HepG2 (cell line): ENCODE data around the gene PAQR3. TPM values are rescaled to one million over a fixed set of nuclear protein-coding genes. Genes with fewer than 3 reads are reported as not detected.

Source experiments
- ATAC-seq: fragments of 200-7000 bp; cut with Tn5 transposase; 3 replicates; pipeline ENCODE4 v1.9.1; 2020; ENCODE audit warnings: mild to moderate bottlenecking, moderate library complexity
- BruUV-seq: library from RNA; stranded (reverse); fragments of 400-500 nt; replicated peaks from 2 replicates; lab custom pipeline; 2021; lab: Mats Ljungman, UMichigan
- CTCF ChIA-PET: fragments of 300-600 bp; formaldehyde crosslinking; extraction: SDS; loops from one replicate; lab custom pipeline; 2021; ENCODE audit warnings: low total read pairs, inconsistent platforms, low intra/inter-chr PET ratio; lab: Yijun Ruan, JAX
- POLR2A ChIA-PET: fragments of 350-600 bp; sonication (Branson Sonifier 250); formaldehyde crosslinking; loops from one replicate; lab custom pipeline; 2020; ENCODE audit warnings: antibody characterized with exemption, inconsistent platforms; lab: Yijun Ruan, JAX
- DNase-seq: peaks from one replicate; pipeline ENCODE4 v3.0.0-alpha.2; 2015; ENCODE audit warnings: low spot score
- FAIRE-seq: peaks from 3 replicates; lab custom pipeline; 2011; peaks lifted over from hg19 to GRCh38; lab: Jason Lieb, UNC
- H2AFZ ChIP-seq: one replicate; pipeline ENCODE4 v1.6.1; 2011; ENCODE audit warnings: low read length, inconsistent platforms
- H3K27ac ChIP-seq: fragments of 300-600 bp; 3 replicates; pipeline ENCODE4 v1.8.0; 2011; ENCODE audit warnings: mixed run types, mild to moderate bottlenecking, mixed read lengths, low read length, inconsistent platforms; ENCODE audit not compliant: insufficient read depth; ENCODE audit errors: extremely low read length
- H3K27me3 ChIP-seq, 2 experiments: fragments of 200-600 bp in 1 of 2; 2 replicates in 1 of 2; 3 replicates in 1 of 2; pipeline versions ENCODE4 v1.6.0 to v1.8.0; 2011; ENCODE audit warnings: low read length in 2 of 2, mild to moderate bottlenecking in 2 of 2, moderate library complexity in 2 of 2, inconsistent platforms in 1 of 2; ENCODE audit not compliant: insufficient read depth in 2 of 2, control insufficient read depth in 1 of 2
- H3K36me3 ChIP-seq, 2 experiments: fragments of 200-600 bp in 1 of 2; replicated peaks in 1 of 2; 2 replicates in 1 of 2; 3 replicates in 1 of 2; pipeline versions ENCODE4 v1.5.1 to v1.8.0; 2011; ENCODE audit warnings: low read length in 2 of 2, inconsistent platforms in 1 of 2; ENCODE audit not compliant: insufficient read depth in 2 of 2, control insufficient read depth in 1 of 2
- H3K4me1 ChIP-seq: 2 replicates; pipeline ENCODE4 v1.5.1; 2012; ENCODE audit warnings: low read length, inconsistent platforms; ENCODE audit not compliant: insufficient read depth
- H3K4me2 ChIP-seq: 2 replicates; pipeline ENCODE4 v1.6.0; 2011; ENCODE audit warnings: low read depth, low read length, inconsistent platforms
- H3K4me3 ChIP-seq, 3 experiments: fragments of 200-600 bp in 1 of 3; sonication (generic), shearing (Covaris generic) in 1 of 3; replicated peaks in 1 of 3; 2 replicates each; pipeline ENCODE4 v1.5.1; 2011 to 2016; ENCODE audit warnings: low read length in 3 of 3, inconsistent platforms in 2 of 3, low read depth in 2 of 3, mild to moderate bottlenecking in 2 of 3, control low read depth in 1 of 3, mixed read lengths in 1 of 3; ENCODE audit not compliant: insufficient read depth in 1 of 3
- H3K79me2 ChIP-seq: one replicate; pipeline ENCODE4 v1.6.1; 2011; ENCODE audit warnings: low read length, inconsistent platforms; ENCODE audit not compliant: insufficient read depth
- H3K9ac ChIP-seq: 2 replicates; pipeline ENCODE4 v1.6.0; 2011; ENCODE audit warnings: mild to moderate bottlenecking, low read depth, low read length, inconsistent platforms; ENCODE audit not compliant: insufficient read depth
- H3K9me3 ChIP-seq: 2 replicates; pipeline ENCODE4 v1.5.1; 2012; ENCODE audit warnings: mild to moderate bottlenecking, low read length
- H4K20me1 ChIP-seq: 2 replicates; pipeline ENCODE4 v1.6.0; 2011; ENCODE audit warnings: inconsistent platforms, mild to moderate bottlenecking, low read length, moderate library complexity; ENCODE audit not compliant: insufficient read depth
- CBX2 ChIP-seq, 2 experiments: fragments of 200-600 bp in 1 of 2; sonication (generic); formaldehyde crosslinking in 1 of 2; IDR thresholded peaks; 2 replicates each; pipeline versions ENCODE4 v1.7.0 to v1.8.1; 2018 to 2022; ENCODE audit warnings: low read depth in 2 of 2, low read length in 1 of 2, mild to moderate bottlenecking in 1 of 2, missing genetic modification reagents in 1 of 2
- CREB1 ChIP-seq, 2 experiments: fragments of 450-650 bp in 1 of 2; IDR thresholded peaks; 2 replicates each; pipeline ENCODE4 v1.6.1; 2016 to 2017; ENCODE audit warnings: control low read depth in 1 of 2, mild to moderate bottlenecking in 1 of 2, missing compliant biosample characterization in 1 of 2, missing genetic modification characterization in 1 of 2
- FOSL2 ChIP-seq: sonication (generic); formaldehyde crosslinking; IDR thresholded peaks from 2 replicates; pipeline ENCODE4 v1.4.0; 2020; ENCODE audit warnings: missing genetic modification reagents
- NFKB2 ChIP-seq: sonication (generic); formaldehyde crosslinking; IDR thresholded peaks from 2 replicates; pipeline ENCODE4 v1.4.0; 2020; ENCODE audit warnings: missing genetic modification reagents, borderline replicate concordance
- POLR2A ChIP-seq, 2 experiments: IDR thresholded peaks; 2 replicates each; pipeline ENCODE4 v1.6.1; 2011; ENCODE audit warnings: low read depth in 2 of 2, low read length in 2 of 2, mild to moderate bottlenecking in 1 of 2, moderate library complexity in 1 of 2; ENCODE audit not compliant: insufficient read depth in 1 of 2
- RFXAP ChIP-seq: sonication (generic); formaldehyde crosslinking; IDR thresholded peaks from 2 replicates; pipeline ENCODE4 v1.4.0; 2020; ENCODE audit warnings: missing genetic modification reagents, borderline replicate concordance
- SATB2 ChIP-seq: sonication (generic); formaldehyde crosslinking; IDR thresholded peaks from 2 replicates; pipeline ENCODE4 v1.5.0; 2020; ENCODE audit warnings: missing genetic modification reagents
- ZNF362 ChIP-seq: sonication (generic); formaldehyde crosslinking; IDR thresholded peaks from 2 replicates; pipeline ENCODE4 v1.4.0; 2020; ENCODE audit warnings: missing genetic modification reagents, mild to moderate bottlenecking, borderline replicate concordance
- WGBS: methylation state at CpG from one replicate; pipeline ENCODE4 v1.1.6; 2017; ENCODE audit warnings: low lambda C conversion rate; 5-methylcytosine and 5-hydroxymethylcytosine counted together
- in situ Hi-C: cut with HindIII; loops from 2 replicates; pipeline ENCODE4 v1.10.0; 2017; ENCODE audit warnings: low pct_unique_long_range_greater_than_20kb; ENCODE audit not compliant: extremely low pct_ligation_motif_present
- intact Hi-C: fragments of 100-400 bp; cut with micrococcal nuclease; formaldehyde crosslinking; loops from one replicate; pipeline ENCODE4 v1.10.0; 2022; ENCODE audit not compliant: unreplicated experiment
- polyA plus RNA-seq, 8 experiments: library from polyadenylated mRNA; depleted of rRNA in 3 of 8; stranded (reverse) in 7 of 8; unstranded in 1 of 8; fragments of >200 nt; fragmentation: Illumina TruSeq in 4 of 8; extraction: Trizol in 4 of 8; gene quantifications; 2 replicates each; pipeline versions ENCODE4 v1.2.1 to v1.2.3, GENCODE V29; 2011 to 2016; ENCODE audit warnings: low read depth in 4 of 8, missing spikeins in 1 of 8, mixed read lengths in 1 of 8; ENCODE audit not compliant: insufficient read depth in 1 of 8
- total RNA-seq, 5 experiments: library from RNA; depleted of rRNA; stranded (reverse); fragments of >200 nt; fragmentation: Illumina TruSeq; extraction: Trizol; gene quantifications; 2 replicates each; pipeline ENCODE4 v1.2.3, GENCODE V29; 2016; ENCODE audit warnings: low read depth in 1 of 5

PAQR3 gene
- total and polyA plus RNA-seq, 2 of the 13 experiments (the other 11 are each of a cell fraction or from before 2014, with no cell fraction given), result 9.9 to 13.6 TPM

- in situ Hi-C loops, result no loop called here
- DNase-seq, result peak; percentile 9
- ChIA-PET CTCF (no interaction called here), POLR2A (no interaction called here)
- Histone ChIP-seq H3K27ac (no peak overlapping the region), H3K36me3 (no peaks in the 10 kb centered on the region), H3K9me3 (no peaks in the 10 kb centered on the region), H3K9ac (no peak overlapping the region; the same call in 1 of the 2 replicates), H4K20me1 (no peaks in the 10 kb centered on the region), H3K4me3 (no peak overlapping the region), H3K4me2 (peak overlapping the region; percentile 78; the same call in 1 of the 2 replicates), H3K79me2 (no peaks in the 10 kb centered on the region), H2AFZ (no peak overlapping the region), H3K4me1 (peaks cover 53% of the 10 kb centered on the region), H3K27me3 (peaks cover 0 to 14% of the 10 kb centered on the region in 2 experiments; a peak in 2 of 5 replicates)
- intact Hi-C loops, result no loop called here
- no peak for ATAC-seq
- WGBS, result 94% methylated on average over 4 of the region's 4 CpGs
- FAIRE-seq, result no peak
- TF ChIP-seq NFKB2 (CRISPR knock-in tag) (no peak), RFXAP (CRISPR knock-in tag) (no peak), ZNF362 (CRISPR knock-in tag) (no peak), CBX2 (IDR thresholded peaks at IDR 0.05; ENCODE audit: low read depth, low read length) (no peak), CBX2 (CRISPR knock-in tag; IDR thresholded peaks at IDR 0.05; ENCODE audit: low read depth) (no peak), FOSL2 (CRISPR knock-in tag) (0 out of 2 replicates have a peak, but pooled peaks have one; percentile 10), POLR2A (IDR thresholded peaks at IDR 0.05; ENCODE audit: insufficient read depth in 1 of 2, low read depth in 2 of 2, low read length in 2 of 2) (no peak), CREB1 (IDR thresholded peaks at IDR 0.05) (peak; percentile 38; the same call in 1 of the 2 replicates), CREB1 (CRISPR knock-in tag; IDR thresholded peaks at IDR 0.05) (no peak), SATB2 (CRISPR knock-in tag) (no peak)
- no TSS peak for BruUV-seq
These were observed 1.4 kb downstream of the PAQR3 start for GRCh38 chr4:78937837-78938236.
